H1 (cell line): ENCODE results near the gene KIF26A. TPM values are rescaled to one million over a fixed set of nuclear protein-coding genes. Genes with fewer than 3 reads are reported as not detected.

Experiments
- CTCF ChIA-PET: fragments of 300-600 bp; sonication (Branson Sonifier 250); formaldehyde crosslinking; loops from one replicate; lab custom pipeline; 2021; ENCODE audit not compliant: partially characterized antibody; lab: Charles Lee
- POLR2A ChIA-PET: fragments of 300-600 bp; sonication (Branson Sonifier 250); formaldehyde crosslinking; loops from one replicate; lab custom pipeline; 2021; ENCODE audit warnings: inconsistent platforms; ENCODE audit not compliant: partially characterized antibody; lab: Charles Lee
- DNase-seq, 2 experiments: peaks; one replicate each; pipeline versions ENCODE4 v3.0.0 to v3.0.0-alpha.2; 2010 to 2022; ENCODE audit warnings: low spot score in 2 of 2, low read depth in 1 of 2, mixed read lengths in 1 of 2
- FAIRE-seq: peaks from 2 replicates; lab custom pipeline; 2011; peaks lifted over from hg19 to GRCh38; lab: Jason Lieb, UNC
- H2AFZ ChIP-seq: 2 replicates; pipeline ENCODE4 v1.8.1; 2012; ENCODE audit warnings: low read length, inconsistent platforms
- H2AK5ac ChIP-seq: 2 replicates; pipeline ENCODE4 v1.6.1; 2013; ENCODE audit warnings: low read depth, low read length
- H2BK120ac ChIP-seq: replicated peaks from 2 replicates; pipeline ENCODE3; 2013; ENCODE audit warnings: low read depth, low read length, inconsistent platforms
- H2BK12ac ChIP-seq: 2 replicates; pipeline ENCODE4 v1.6.1; 2013; ENCODE audit warnings: low read depth, low read length
- H2BK15ac ChIP-seq: 2 replicates; pipeline ENCODE4 v1.6.1; 2013; ENCODE audit warnings: low read length
- H2BK20ac ChIP-seq: 2 replicates; pipeline ENCODE4 v1.6.1; 2013; ENCODE audit warnings: low read length
- H2BK5ac ChIP-seq: 2 replicates; pipeline ENCODE4 v1.6.1; 2013; ENCODE audit warnings: low read depth, low read length
- H3K14ac ChIP-seq: 2 replicates; pipeline ENCODE4 v1.6.1; 2013; ENCODE audit warnings: inconsistent platforms; ENCODE audit not compliant: insufficient read length
- H3K18ac ChIP-seq: 2 replicates; pipeline ENCODE4 v1.6.1; 2013; ENCODE audit warnings: low read length; ENCODE audit errors: extremely low read depth
- H3K23ac ChIP-seq: 2 replicates; pipeline ENCODE4 v1.6.1; 2013; ENCODE audit warnings: inconsistent platforms; ENCODE audit not compliant: insufficient read length
- H3K23me2 ChIP-seq: 2 replicates; pipeline ENCODE4 v1.6.1; 2013; ENCODE audit warnings: low read depth, low read length
- H3K27ac ChIP-seq: 2 replicates; pipeline ENCODE4 v1.6.1; 2011; ENCODE audit warnings: low read depth, low read length, inconsistent platforms
- H3K27me3 ChIP-seq, 4 experiments: replicated peaks in 1 of 4; 1 replicate in 1 of 4; 2 replicates in 3 of 4; pipeline versions ENCODE4 v1.6.1 to v1.8.1; 2011 to 2013; ENCODE audit warnings: low read length in 3 of 4, mild to moderate bottlenecking in 3 of 4, inconsistent platforms in 2 of 4, mixed read lengths in 2 of 4, moderate library complexity in 1 of 4; ENCODE audit not compliant: control insufficient read depth in 3 of 4, insufficient read depth in 3 of 4; ENCODE audit errors: extremely low read depth in 1 of 4
- H3K36me3 ChIP-seq, 4 experiments: 2 replicates each; pipeline versions ENCODE4 v1.6.1 to v1.8.1; 2011 to 2013; ENCODE audit warnings: mild to moderate bottlenecking in 4 of 4, low read length in 3 of 4, moderate library complexity in 2 of 4, control low read depth in 1 of 4, inconsistent platforms in 1 of 4; ENCODE audit not compliant: insufficient read depth in 4 of 4, control insufficient read depth in 2 of 4
- H3K4ac ChIP-seq: replicated peaks from 2 replicates; pipeline ENCODE3; 2013; ENCODE audit warnings: low read length, low read depth, mixed read lengths, inconsistent platforms; ENCODE audit not compliant: insufficient read length
- H3K4me1 ChIP-seq, 4 experiments: replicated peaks in 1 of 4; 1 replicate in 1 of 4; 2 replicates in 3 of 4; pipeline versions ENCODE4 v1.6.1 to v1.8.1; 2011 to 2013; ENCODE audit warnings: low read length in 3 of 4, inconsistent platforms in 2 of 4, mixed read lengths in 1 of 4; ENCODE audit not compliant: insufficient read depth in 4 of 4, control insufficient read depth in 3 of 4
- H3K4me2 ChIP-seq, 2 experiments: 2 replicates each; pipeline versions ENCODE4 v1.6.1 to v1.8.1; 2011 to 2013; ENCODE audit warnings: low read depth in 2 of 2, low read length in 2 of 2, control low read depth in 1 of 2, inconsistent platforms in 1 of 2, mild to moderate bottlenecking in 1 of 2; ENCODE audit not compliant: insufficient read depth in 1 of 2
- H3K4me3 ChIP-seq, 4 experiments: fragments of 200-600, 300-600 bp in 1 of 4; sonication (generic), shearing (Covaris generic), sonication (Bioruptor Twin) in 1 of 4; 2 replicates each; pipeline versions ENCODE4 v1.5.1 to v1.8.1; 2011 to 2016; ENCODE audit warnings: low read length in 4 of 4, low read depth in 3 of 4, control low read depth in 2 of 4, inconsistent platforms in 2 of 4, mild to moderate bottlenecking in 2 of 4, mixed read lengths in 1 of 4, moderate library complexity in 1 of 4; ENCODE audit not compliant: insufficient read depth in 2 of 4; ENCODE audit errors: extremely low read depth in 1 of 4
- H3K56ac ChIP-seq: replicated peaks from 2 replicates; pipeline ENCODE3; 2013; ENCODE audit warnings: low read depth, mild to moderate bottlenecking, mixed read lengths, low read length, inconsistent platforms; ENCODE audit not compliant: insufficient read length
- H3K79me1 ChIP-seq: 2 replicates; pipeline ENCODE4 v1.6.1; 2013; ENCODE audit warnings: low read depth, low read length, control low read depth
- H3K79me2 ChIP-seq, 2 experiments: 2 replicates each; pipeline versions ENCODE4 v1.6.1 to v1.8.1; 2012 to 2013; ENCODE audit warnings: low read length in 2 of 2, mild to moderate bottlenecking in 2 of 2, inconsistent platforms in 1 of 2; ENCODE audit not compliant: insufficient read depth in 2 of 2, control insufficient read depth in 1 of 2
- H3K9ac ChIP-seq, 4 experiments: replicated peaks in 1 of 4; 1 replicate in 1 of 4; 2 replicates in 3 of 4; pipeline versions ENCODE4 v1.6.1 to v1.8.1; 2011 to 2013; ENCODE audit warnings: low read depth in 3 of 4, low read length in 3 of 4, control low read depth in 2 of 4, mild to moderate bottlenecking in 2 of 4, moderate library complexity in 2 of 4, inconsistent platforms in 1 of 4; ENCODE audit errors: extremely low read depth in 1 of 4
- H3K9me3 ChIP-seq, 2 experiments: 2 replicates each; pipeline versions ENCODE4 v1.6.1 to v1.8.1; 2012 to 2013; ENCODE audit warnings: mild to moderate bottlenecking in 2 of 2, moderate library complexity in 2 of 2, control low read depth in 1 of 2, inconsistent platforms in 1 of 2, low read depth in 1 of 2, low read length in 1 of 2, mixed read lengths in 1 of 2; ENCODE audit not compliant: insufficient read depth in 2 of 2
- H4K20me1 ChIP-seq, 2 experiments: replicated peaks in 1 of 2; 2 replicates each; pipeline versions ENCODE3 to v1.8.1; 2011 to 2013; ENCODE audit warnings: inconsistent platforms in 2 of 2, low read length in 2 of 2, mild to moderate bottlenecking in 1 of 2; ENCODE audit not compliant: insufficient read depth in 2 of 2, control insufficient read depth in 1 of 2
- H4K5ac ChIP-seq: 2 replicates; pipeline ENCODE4 v1.6.1; 2013; ENCODE audit warnings: low read length, low read depth, mixed read lengths, inconsistent platforms; ENCODE audit not compliant: insufficient read length
- H4K8ac ChIP-seq: 2 replicates; pipeline ENCODE4 v1.8.0; 2013; ENCODE audit warnings: mild to moderate bottlenecking, moderate library complexity, low read length, inconsistent platforms; ENCODE audit not compliant: insufficient read depth; ENCODE audit errors: extremely low read depth
- H4K91ac ChIP-seq: replicated peaks from 2 replicates; pipeline ENCODE3; 2013; ENCODE audit warnings: low read length, mixed read lengths, inconsistent platforms; ENCODE audit not compliant: insufficient read length
- BCL11A ChIP-seq, 2 experiments: IDR thresholded peaks; one replicate each; pipeline ENCODE4 v1.6.1; 2011; ENCODE audit warnings: low read depth in 2 of 2, low read length in 2 of 2, mild to moderate bottlenecking in 2 of 2
- HDAC2 ChIP-seq, 2 experiments: fragments of 300-600 bp in 1 of 2; sonication (generic) in 1 of 2; IDR thresholded peaks; 2 replicates each; pipeline ENCODE4 v1.6.1; 2011 to 2012; ENCODE audit warnings: low read depth in 2 of 2, low read length in 2 of 2, mild to moderate bottlenecking in 2 of 2, moderate library complexity in 2 of 2, borderline replicate concordance in 1 of 2, inconsistent platforms in 1 of 2
- POLR2A ChIP-seq, 2 experiments: IDR thresholded peaks; 1 replicate in 1 of 2; 2 replicates in 1 of 2; pipeline ENCODE4 v1.6.1; 2011; ENCODE audit warnings: low read depth in 2 of 2, low read length in 2 of 2, mild to moderate bottlenecking in 2 of 2; ENCODE audit errors: control extremely low read depth in 1 of 2
- WGBS, 2 experiments: shearing (Covaris generic) in 1 of 2; methylation state at CpG; one replicate each; pipeline versions ENCODE4 v1.1.6 to v1.1.7; 2013 to 2015; ENCODE audit warnings: low lambda C conversion rate in 2 of 2, mixed read lengths in 2 of 2, inconsistent platforms in 1 of 2, low coverage in 1 of 2, missing lambda C conversion rate in 1 of 2; ENCODE audit not compliant: insufficient replicate concordance in 2 of 2, insufficient coverage in 1 of 2, insufficient read length in 1 of 2; ENCODE audit errors: extremely low coverage in 1 of 2, missing lambda C conversion rate in 1 of 2; 5-methylcytosine and 5-hydroxymethylcytosine counted together
- polyA plus RNA-seq, 7 experiments: library from polyadenylated mRNA; depleted of rRNA in 3 of 7; stranded (reverse) in 5 of 7; unstranded in 2 of 7; fragments of >200 nt in 5 of 7; fragments of 200-250 nt in 2 of 7; gene quantifications; 1 replicate in 5 of 7; 2 replicates in 1 of 7; 4 replicates in 1 of 7; pipeline versions ENCODE4 v1.2.1 to v1.2.3, GENCODE V29; 2011 to 2013; ENCODE audit warnings: missing spikeins in 2 of 7, mixed read lengths in 2 of 7
- total RNA-seq: library from RNA; stranded (reverse); fragmentation: NEBNext Ultra II Directional; extraction: Animal tissue kit (Norgen Biotek cat#: 25700); gene quantifications from 2 replicates; pipeline ENCODE4 v1.2.1, GENCODE V29; 2021

KIF26A gene
- total and polyA plus RNA-seq, 2 of the 8 experiments (the other 6 are each of a cell fraction or from before 2014, with no cell fraction given): 11.5 to 41.6 TPM

DNA sequence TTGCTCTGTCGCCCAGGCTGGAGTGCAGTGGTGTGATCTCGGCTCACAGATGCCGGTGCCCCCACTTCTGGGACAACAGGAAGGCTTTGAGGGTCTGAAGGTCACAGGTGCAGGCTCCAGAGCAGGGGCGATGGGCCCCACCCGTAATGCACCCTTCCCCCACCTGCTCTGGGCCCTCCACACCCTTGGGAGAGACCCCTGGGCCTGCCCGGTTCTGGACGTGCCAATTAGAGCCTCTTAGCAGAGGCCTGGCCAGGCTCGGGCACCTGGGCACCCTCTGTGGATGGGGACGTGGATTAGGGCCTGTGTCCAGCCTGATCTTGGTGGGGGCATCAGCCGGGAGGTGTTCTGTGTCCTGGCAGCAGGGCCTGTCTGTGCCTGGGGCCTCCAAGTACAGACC lies 62.2 kb downstream of the KIF26A start:
- H3K27me3 ChIP-seq: no peaks in the 10 kb centered on the region
- H3K56ac ChIP-seq: no peak overlapping the region
- H3K4me3 ChIP-seq: no peak overlapping the region
- H3K79me2 ChIP-seq: no peaks in the 10 kb centered on the region
- H2BK15ac ChIP-seq: no peak overlapping the region
- H2BK5ac ChIP-seq: no peak overlapping the region
- no peaks in the 10 kb centered on the region for H3K9me3 ChIP-seq
- peaks cover 0 to 2% of the 10 kb centered on the region in 2 experiments for H4K20me1 ChIP-seq
- H3K18ac ChIP-seq: no peak overlapping the region
- no peak overlapping the region for H2BK12ac ChIP-seq
- peaks cover 22% of the 10 kb centered on the region; the same call in 1 of the 2 replicates for H3K23me2 ChIP-seq
- no peak overlapping the region for H3K23ac ChIP-seq
- H2AK5ac ChIP-seq: no peak overlapping the region
- no peak overlapping the region for H4K8ac ChIP-seq
- CTCF ChIA-PET: no interaction called here
- TF ChIP-seq POLR2A (IDR thresholded peaks at IDR 0.05; ENCODE audit: control extremely low read depth in 1 of 2, low read depth in 2 of 2, low read length in 2 of 2) (no peak), BCL11A (IDR thresholded peaks at IDR 0.05; ENCODE audit: low read depth in 2 of 2, low read length in 2 of 2) (no peak), HDAC2 (IDR thresholded peaks at IDR 0.05; ENCODE audit: borderline replicate concordance in 1 of 2, low read depth in 2 of 2, low read length in 2 of 2) (no peak)
- 89% methylated on average over 9 of the region's 10 CpGs; no CpG with 5 or more reads in 1 of the 2 experiments for WGBS, 2 experiments
- no peak overlapping the region for H2BK120ac ChIP-seq
- no peak overlapping the region for H3K4me2 ChIP-seq
- H4K91ac ChIP-seq: no peak overlapping the region
- H2AFZ ChIP-seq: no peak overlapping the region
- no peaks in the 10 kb centered on the region for H3K36me3 ChIP-seq
- no peak overlapping the region for H3K27ac ChIP-seq
- H3K9ac ChIP-seq: no peak overlapping the region
- no peak for FAIRE-seq
- POLR2A ChIA-PET: no interaction called here
- no peak overlapping the region for H3K14ac ChIP-seq
- peaks cover 0 to 3% (median 0%) of the 10 kb centered on the region in 4 experiments; a peak in 2 of 7 replicates for H3K4me1 ChIP-seq
- no peak overlapping the region for H3K4ac ChIP-seq
- H4K5ac ChIP-seq: no peak overlapping the region
- H3K79me1 ChIP-seq: no peaks in the 10 kb centered on the region
- DNase-seq: no peak
- H2BK20ac ChIP-seq: no peak overlapping the region
